T-helper 9 cell (primary cell): ENCODE data around the gene SLC2A9.
A peak's percentile ranks its signal among the peaks of the same experiment; 100 is the strongest.

Experiments
- DNase-seq: peaks from one replicate; pipeline ENCODE4 v3.0.0-alpha.2; 2020

Gene SLC2A9

GRCh38 chr4:10018818-10019461 lies 2.4 kb downstream of the SLC2A9 start:
- DNase-seq: peak; percentile 88

GRCh38 chr4:10017037-10017893 lies 4.0 kb downstream of the SLC2A9 start:
- no peak for DNase-seq

- no peak for DNase-seq
Observed at GRCh38 chr4:10016169-10016568, 5.1 kb downstream of the SLC2A9 start.

- DNase-seq: no peak
Observed at GRCh38 chr4:10015140-10015753, 6.0 kb downstream of the SLC2A9 start.

- no peak for DNase-seq
Observed at GRCh38 chr4:10013722-10014121, 7.6 kb downstream of the SLC2A9 start.

GRCh38 chr4:10011885-10012284 lies 9.4 kb downstream of the SLC2A9 start:
- no peak for DNase-seq

- no peak for DNase-seq
Observed at GRCh38 chr4:10011277-10011676, 10.0 kb downstream of the SLC2A9 start.

GRCh38 chr4:10009861-10010500 lies 11.3 kb downstream of the SLC2A9 start:
- no peak for DNase-seq

GRCh38 chr4:10008609-10009005 lies 12.7 kb downstream of the SLC2A9 start:
- DNase-seq: no peak

- DNase-seq: no peak
Observed at GRCh38 chr4:10007793-10008608, 13.3 kb downstream of the SLC2A9 start.

GRCh38 chr4:10007436-10007740 lies 13.9 kb downstream of the SLC2A9 start:
- DNase-seq: no peak

- DNase-seq: no peak
Observed at GRCh38 chr4:10006601-10007435, 14.5 kb downstream of the SLC2A9 start.

GRCh38 chr4:10006231-10006600 lies 15.1 kb downstream of the SLC2A9 start:
- no peak for DNase-seq

GRCh38 chr4:10005632-10006031 lies 15.7 kb downstream of the SLC2A9 start:
- DNase-seq: no peak

GRCh38 chr4:10003666-10004065 lies 17.6 kb downstream of the SLC2A9 start:
- DNase-seq: no peak

- DNase-seq: no peak
Observed at GRCh38 chr4:10002278-10002677, 19.0 kb downstream of the SLC2A9 start.

GRCh38 chr4:10001757-10002156 lies 19.5 kb downstream of the SLC2A9 start:
- no peak for DNase-seq

GRCh38 chr4:9999956-10000561 lies 21.2 kb downstream of the SLC2A9 start:
- DNase-seq: no peak

- DNase-seq: no peak
Observed at GRCh38 chr4:9997886-9998285, 23.4 kb downstream of the SLC2A9 start.

GRCh38 chr4:9996319-9997110 lies 24.8 kb downstream of the SLC2A9 start:
- no peak for DNase-seq
